ENCODE measurements around the gene DDRGK1. TPM values are rescaled to one million over a fixed set of nuclear protein-coding genes. Genes with fewer than 3 reads are reported as not detected.
"Not testable (repeated sequence)": the region's sequence is repeated elsewhere in the genome, so short reads cannot be mapped to it uniquely, and the experiment has no call there.

The DDRGK1 gene
- total RNA-seq, 1 donor from 2014 or later = 108 TPM

GRCh38 chr20:3223994-3224680 is 19.7 kb upstream of the DDRGK1 start:
- TF ChIP-seq, protein P1, sequence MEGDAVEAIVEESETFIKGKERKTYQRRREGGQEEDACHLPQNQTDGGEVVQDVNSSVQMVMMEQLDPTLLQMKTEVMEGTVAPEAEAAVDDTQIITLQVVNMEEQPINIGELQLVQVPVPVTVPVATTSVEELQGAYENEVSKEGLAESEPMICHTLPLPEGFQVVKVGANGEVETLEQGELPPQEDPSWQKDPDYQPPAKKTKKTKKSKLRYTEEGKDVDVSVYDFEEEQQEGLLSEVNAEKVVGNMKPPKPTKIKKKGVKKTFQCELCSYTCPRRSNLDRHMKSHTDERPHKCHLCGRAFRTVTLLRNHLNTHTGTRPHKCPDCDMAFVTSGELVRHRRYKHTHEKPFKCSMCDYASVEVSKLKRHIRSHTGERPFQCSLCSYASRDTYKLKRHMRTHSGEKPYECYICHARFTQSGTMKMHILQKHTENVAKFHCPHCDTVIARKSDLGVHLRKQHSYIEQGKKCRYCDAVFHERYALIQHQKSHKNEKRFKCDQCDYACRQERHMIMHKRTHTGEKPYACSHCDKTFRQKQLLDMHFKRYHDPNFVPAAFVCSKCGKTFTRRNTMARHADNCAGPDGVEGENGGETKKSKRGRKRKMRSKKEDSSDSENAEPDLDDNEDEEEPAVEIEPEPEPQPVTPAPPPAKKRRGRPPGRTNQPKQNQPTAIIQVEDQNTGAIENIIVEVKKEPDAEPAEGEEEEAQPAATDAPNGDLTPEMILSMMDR (IDR thresholded peaks at IDR 0.05) = no peak
- intact Hi-C loops (cut with DNase I) = no loop called here
- H3K27me3 ChIP-seq = no peaks in the 10 kb centered on the region
- H3K4me3 ChIP-seq = no peak overlapping the region
- DNase-seq (no peak), ATAC-seq (no peak)
- H3K9me3 ChIP-seq = no peaks in the 10 kb centered on the region
- no peak overlapping the region for H3K27ac ChIP-seq
- peaks cover 50% of the 10 kb centered on the region for H3K36me3 ChIP-seq
- H3K4me1 ChIP-seq = no peaks in the 10 kb centered on the region

DNA sequence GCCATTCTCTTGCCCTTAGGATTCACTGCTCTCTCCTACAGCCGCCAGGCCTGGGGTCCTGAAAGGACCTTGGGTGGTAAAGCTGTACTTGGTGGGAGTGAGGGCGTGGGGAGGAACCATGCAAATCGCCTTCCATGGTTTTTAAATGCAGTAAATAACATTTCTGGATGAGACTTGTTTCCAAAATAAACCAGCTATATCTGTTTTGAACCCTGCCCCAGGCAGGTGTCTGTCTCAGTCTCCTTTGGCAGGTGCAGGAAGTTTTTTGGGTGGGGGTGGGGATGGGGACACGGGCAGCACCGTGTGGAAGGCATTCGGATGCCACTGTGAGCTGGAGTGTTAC is 19.1 kb upstream of the DDRGK1 start:
- intact Hi-C loops (cut with DNase I) = no loop called here
- Histone ChIP-seq H3K27me3 (no peaks in the 10 kb centered on the region), H3K36me3 (peaks cover 50% of the 10 kb centered on the region), H3K9me3 (no peaks in the 10 kb centered on the region), H3K4me3 (no peak overlapping the region), H3K27ac (no peak overlapping the region), H3K4me1 (peaks cover 2% of the 10 kb centered on the region)
- no peak for ATAC-seq
- TF ChIP-seq, protein P1 (IDR thresholded peaks at IDR 0.05) = no peak
- no peak for DNase-seq

- no peak overlapping the region for H3K27ac ChIP-seq
- peaks cover 8% of the 10 kb centered on the region for H3K4me1 ChIP-seq
- TF ChIP-seq, protein P1 (IDR thresholded peaks at IDR 0.05) = no peak
- peak; percentile 40 for ATAC-seq
- H3K27me3 ChIP-seq = no peaks in the 10 kb centered on the region
- DNase-seq = no peak
- H3K4me3 ChIP-seq = no peak overlapping the region
- peaks cover 50% of the 10 kb centered on the region for H3K36me3 ChIP-seq
- intact Hi-C loops (cut with DNase I) = no loop called here
- no peaks in the 10 kb centered on the region for H3K9me3 ChIP-seq
Measured at GRCh38 chr20:3222635-3223600, 18.4 kb upstream of the DDRGK1 start.

GRCh38 chr20:3221398-3222226 is 17.1 kb upstream of the DDRGK1 start:
- DNase-seq (no peak), ATAC-seq (peak; percentile 41)
- Histone ChIP-seq H3K4me3 (no peak overlapping the region), H3K27me3 (no peaks in the 10 kb centered on the region), H3K27ac (no peak overlapping the region), H3K9me3 (no peaks in the 10 kb centered on the region), H3K4me1 (peaks cover 8% of the 10 kb centered on the region), H3K36me3 (peaks cover 54% of the 10 kb centered on the region)
- intact Hi-C loops (cut with DNase I) = no loop called here
- TF ChIP-seq, protein P1 (IDR thresholded peaks at IDR 0.05) = no peak

- no peaks in the 10 kb centered on the region for H3K27me3 ChIP-seq
- H3K9me3 ChIP-seq = no peaks in the 10 kb centered on the region
- no peak overlapping the region for H3K27ac ChIP-seq
- peaks cover 8% of the 10 kb centered on the region for H3K4me1 ChIP-seq
- DNase-seq (peak; percentile 88), ATAC-seq (peak; percentile 95)
- no peak overlapping the region for H3K4me3 ChIP-seq
- TF ChIP-seq, protein P1 (IDR thresholded peaks at IDR 0.05) = peak; percentile 91
- intact Hi-C loops (cut with DNase I) = no loop called here
- H3K36me3 ChIP-seq = peaks cover 67% of the 10 kb centered on the region
Measured at GRCh38 chr20:3218307-3218988, 14.0 kb upstream of the DDRGK1 start.

GRCh38 chr20:3215359-3215917 is 11.0 kb upstream of the DDRGK1 start:
- H3K27ac ChIP-seq; H3K9me3 ChIP-seq; intact Hi-C loops (cut with DNase I); H3K27me3 ChIP-seq; H3K4me3 ChIP-seq; DNase-seq: not testable (repeated sequence)
- Histone ChIP-seq H3K4me1 (peaks cover 13% of the 10 kb centered on the region), H3K36me3 (peaks cover 40% of the 10 kb centered on the region)
- peak; percentile 36 for ATAC-seq
